Measurements from ENCODE around the gene JPT2.

DNA sequence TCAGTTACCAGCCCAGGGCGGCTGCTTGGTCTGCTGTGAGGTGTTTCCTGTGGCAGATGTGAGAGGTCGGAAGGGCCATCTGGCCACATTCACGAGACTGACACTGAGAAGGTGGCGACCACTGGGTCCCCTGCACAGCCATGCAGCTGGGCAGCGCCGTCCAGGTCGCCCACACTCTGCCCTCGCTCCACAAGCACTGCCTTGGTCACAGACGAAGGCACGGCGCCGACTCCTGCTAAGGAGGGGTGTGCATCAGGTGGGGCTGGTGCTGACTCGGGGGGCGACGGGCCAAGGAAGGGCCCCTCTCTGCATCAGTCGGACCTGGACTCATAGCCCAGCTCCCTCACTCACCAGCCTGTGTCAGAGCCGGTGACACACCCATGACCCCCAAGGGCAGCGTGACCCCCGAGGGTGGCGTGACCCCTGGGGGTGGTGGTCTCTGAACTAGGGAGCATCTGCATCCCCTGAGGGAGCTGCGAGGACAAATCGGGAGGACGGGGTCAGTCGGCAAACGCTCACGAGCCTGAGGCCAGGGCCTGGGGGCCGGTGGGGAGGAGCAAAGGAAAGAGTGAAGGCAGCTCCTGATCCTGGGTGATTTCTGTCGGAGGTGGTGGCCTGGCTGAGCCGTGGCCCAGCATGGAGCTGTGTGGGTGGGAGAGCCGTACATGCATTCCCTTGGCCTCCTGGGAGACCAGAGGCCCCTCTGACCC lies 62.9 kb downstream of the JPT2 start:
- TF ChIP-seq POLR2AphosphoS5 (IDR thresholded peaks at IDR 0.05) (peak in 1 of 3 donors; percentile 16), POLR2A (IDR thresholded peaks at IDR 0.05) (no peak)
